ENCODE data around the gene GOLGA8J. TPM values are rescaled to one million over a fixed set of nuclear protein-coding genes. Genes with fewer than 3 reads are reported as not detected.
"Not testable (repeated sequence)": the region's sequence is repeated elsewhere in the genome, so short reads cannot be mapped to it uniquely, and the experiment has no call there.

Gene GOLGA8J
- total RNA-seq, 1 donor from 2014 or later, result not detected

- Mint-ChIP-seq H3K4me3 (no peak overlapping the region), H3K27me3 (ENCODE audit: low read depth) (no peaks in the 10 kb centered on the region), H3K4me1 (peaks cover 23% of the 10 kb centered on the region), H3K36me3 (no peaks in the 10 kb centered on the region), H3K9me3 (peaks cover 5% of the 10 kb centered on the region), H3K27ac (no peak overlapping the region)
- DNase-seq (ENCODE audit: low spot score in 2 of 2, unreplicated experiment in 2 of 2), result no peak
- no peak for TF ChIP-seq CTCF (IDR thresholded peaks at IDR 0.05; ENCODE audit: unreplicated experiment)
These were observed 40.2 kb upstream of the GOLGA8J start for GRCh38 chr15:30042556-30042955.

GRCh38 chr15:30043211-30043655, 39.5 kb upstream of the GOLGA8J start:
- no peak for TF ChIP-seq CTCF (IDR thresholded peaks at IDR 0.05; ENCODE audit: unreplicated experiment)
- no peak overlapping the region for H3K27ac Mint-ChIP-seq

GRCh38 chr15:30044377-30044776, 38.4 kb upstream of the GOLGA8J start:
- TF ChIP-seq CTCF (IDR thresholded peaks at IDR 0.05; ENCODE audit: unreplicated experiment), result no peak
- no peaks in the 10 kb centered on the region for H3K27me3 Mint-ChIP-seq (ENCODE audit: low read depth)
- H3K27ac Mint-ChIP-seq, result no peak overlapping the region
- no peak overlapping the region for H3K4me3 Mint-ChIP-seq
- no peaks in the 10 kb centered on the region for H3K36me3 Mint-ChIP-seq
- H3K9me3 Mint-ChIP-seq, result no peaks in the 10 kb centered on the region
- no peak for DNase-seq (ENCODE audit: low spot score in 2 of 2, unreplicated experiment in 2 of 2)
- H3K4me1 Mint-ChIP-seq, result peaks cover 21% of the 10 kb centered on the region

More at GRCh38 chr15:30043211-30043655, 39.5 kb upstream of the GOLGA8J start:
- peaks cover 23% of the 10 kb centered on the region for H3K4me1 Mint-ChIP-seq
- H3K27me3 Mint-ChIP-seq (ENCODE audit: low read depth), result no peaks in the 10 kb centered on the region
- no peaks in the 10 kb centered on the region for H3K36me3 Mint-ChIP-seq
- no peak for DNase-seq (ENCODE audit: low spot score in 2 of 2, unreplicated experiment in 2 of 2)
- no peak overlapping the region for H3K4me3 Mint-ChIP-seq
- H3K9me3 Mint-ChIP-seq, result no peaks in the 10 kb centered on the region

GRCh38 chr15:30044826-30045225, 37.9 kb upstream of the GOLGA8J start:
- not testable (repeated sequence) for H3K36me3 Mint-ChIP-seq; H3K27ac Mint-ChIP-seq; DNase-seq (ENCODE audit: low spot score in 2 of 2, unreplicated experiment in 2 of 2); H3K27me3 Mint-ChIP-seq (ENCODE audit: low read depth); H3K4me3 Mint-ChIP-seq; H3K9me3 Mint-ChIP-seq
- peaks cover 21% of the 10 kb centered on the region for H3K4me1 Mint-ChIP-seq

- H3K4me3 Mint-ChIP-seq; DNase-seq (ENCODE audit: low spot score in 2 of 2, unreplicated experiment in 2 of 2); H3K27me3 Mint-ChIP-seq (ENCODE audit: low read depth); H3K9me3 Mint-ChIP-seq; H3K36me3 Mint-ChIP-seq; H3K27ac Mint-ChIP-seq: not testable (repeated sequence)
- H3K4me1 Mint-ChIP-seq, result peaks cover 22% of the 10 kb centered on the region
These were observed 37.3 kb upstream of the GOLGA8J start for GRCh38 chr15:30045248-30046041.

GRCh38 chr15:30046430-30046829, 36.3 kb upstream of the GOLGA8J start:
- no peak for TF ChIP-seq CTCF (IDR thresholded peaks at IDR 0.05; ENCODE audit: unreplicated experiment)
- no peaks in the 10 kb centered on the region for H3K36me3 Mint-ChIP-seq
- H3K4me3 Mint-ChIP-seq, result no peak overlapping the region
- H3K9me3 Mint-ChIP-seq, result no peaks in the 10 kb centered on the region
- H3K4me1 Mint-ChIP-seq, result peaks cover 26% of the 10 kb centered on the region
- no peaks in the 10 kb centered on the region for H3K27me3 Mint-ChIP-seq (ENCODE audit: low read depth)
- no peak overlapping the region for H3K27ac Mint-ChIP-seq
- DNase-seq (ENCODE audit: low spot score in 2 of 2, unreplicated experiment in 2 of 2), result no peak

Measured in mesothelial cell of epicardium (in vitro differentiated cells).